ENCODE data around the gene EMX2. TPM values are rescaled to one million over a fixed set of nuclear protein-coding genes. Genes with fewer than 3 reads are reported as not detected.

Gene EMX2
- total RNA-seq, 1 donor from 2014 or later, result 6.1 TPM

DNA sequence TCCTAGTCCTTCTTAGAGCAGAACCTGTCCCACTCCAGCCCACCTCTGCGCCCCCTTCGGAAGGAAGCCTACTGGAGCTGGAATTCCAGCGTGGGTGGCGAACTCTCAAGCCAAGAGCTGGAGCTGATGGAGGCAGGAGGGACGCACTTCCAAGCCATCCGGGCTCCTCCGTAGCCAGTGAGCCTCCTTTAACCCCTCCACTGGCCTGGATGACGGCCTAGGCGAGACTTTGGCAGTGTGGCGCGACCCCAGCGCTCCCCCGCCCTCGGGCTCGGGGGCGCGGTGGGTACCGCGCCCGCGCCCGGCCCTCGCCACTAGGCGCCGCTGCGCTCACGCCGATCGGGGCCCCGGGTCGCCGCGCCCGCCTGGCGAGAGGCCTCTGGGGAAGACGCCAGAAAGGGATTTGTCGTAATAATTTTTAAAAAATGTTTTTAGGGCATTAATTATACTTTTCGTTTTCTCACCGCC lies 5.1 kb upstream of the EMX2 start:
- DNase-seq (ENCODE audit: low read depth), result no peak
- TF ChIP-seq, protein P1, sequence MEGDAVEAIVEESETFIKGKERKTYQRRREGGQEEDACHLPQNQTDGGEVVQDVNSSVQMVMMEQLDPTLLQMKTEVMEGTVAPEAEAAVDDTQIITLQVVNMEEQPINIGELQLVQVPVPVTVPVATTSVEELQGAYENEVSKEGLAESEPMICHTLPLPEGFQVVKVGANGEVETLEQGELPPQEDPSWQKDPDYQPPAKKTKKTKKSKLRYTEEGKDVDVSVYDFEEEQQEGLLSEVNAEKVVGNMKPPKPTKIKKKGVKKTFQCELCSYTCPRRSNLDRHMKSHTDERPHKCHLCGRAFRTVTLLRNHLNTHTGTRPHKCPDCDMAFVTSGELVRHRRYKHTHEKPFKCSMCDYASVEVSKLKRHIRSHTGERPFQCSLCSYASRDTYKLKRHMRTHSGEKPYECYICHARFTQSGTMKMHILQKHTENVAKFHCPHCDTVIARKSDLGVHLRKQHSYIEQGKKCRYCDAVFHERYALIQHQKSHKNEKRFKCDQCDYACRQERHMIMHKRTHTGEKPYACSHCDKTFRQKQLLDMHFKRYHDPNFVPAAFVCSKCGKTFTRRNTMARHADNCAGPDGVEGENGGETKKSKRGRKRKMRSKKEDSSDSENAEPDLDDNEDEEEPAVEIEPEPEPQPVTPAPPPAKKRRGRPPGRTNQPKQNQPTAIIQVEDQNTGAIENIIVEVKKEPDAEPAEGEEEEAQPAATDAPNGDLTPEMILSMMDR (IDR thresholded peaks at IDR 0.05; ENCODE audit: insufficient read depth, low read length, poor library complexity, severe bottlenecking), result peak; percentile 15
- Histone ChIP-seq H3K36me3 (ENCODE audit: control insufficient read depth, insufficient read depth, low read length) (no peaks in the 10 kb centered on the region), H3K27me3 (ENCODE audit: control insufficient read depth, insufficient read depth, low read length) (peaks cover 12% of the 10 kb centered on the region), H3K4me3 (ENCODE audit: low read depth, low read length) (peak overlapping the region; percentile 25)

DNA sequence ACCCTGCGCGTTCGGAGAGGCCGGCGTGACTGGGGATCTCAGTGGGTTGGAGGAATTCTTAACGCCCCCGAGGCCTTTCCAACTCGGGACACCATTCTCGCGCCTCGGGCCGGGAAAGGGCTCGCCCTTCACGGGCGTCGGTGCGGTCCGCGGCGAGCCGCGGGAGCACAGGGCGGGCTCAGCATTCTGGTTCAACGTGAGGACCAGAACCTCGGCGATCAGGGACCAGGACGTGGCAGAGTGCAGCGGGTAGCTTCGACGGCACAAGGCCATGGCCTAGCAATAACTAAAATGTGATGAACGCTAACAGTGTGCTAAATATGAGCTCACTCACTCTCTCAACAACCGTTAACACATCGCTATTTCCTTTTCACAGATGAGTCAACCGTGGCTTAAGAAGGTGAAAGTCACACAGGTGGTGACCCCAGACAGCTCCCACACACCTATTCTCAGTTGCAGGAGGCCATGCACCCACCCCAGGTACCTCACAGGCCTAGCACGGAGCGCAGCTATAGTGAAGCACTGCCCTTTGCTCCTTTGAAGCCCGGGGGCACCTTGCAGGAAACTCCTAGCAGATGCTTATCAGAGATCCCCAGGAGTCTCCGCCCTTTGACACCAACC lies 4.5 kb upstream of the EMX2 start:
- Histone ChIP-seq H3K4me3 (ENCODE audit: low read depth, low read length) (no peak overlapping the region), H3K27me3 (ENCODE audit: control insufficient read depth, insufficient read depth, low read length) (peaks cover 12% of the 10 kb centered on the region), H3K36me3 (ENCODE audit: control insufficient read depth, insufficient read depth, low read length) (no peaks in the 10 kb centered on the region)
- DNase-seq (ENCODE audit: low read depth), result no peak
- TF ChIP-seq, protein P1 (IDR thresholded peaks at IDR 0.05; ENCODE audit: insufficient read depth, low read length, poor library complexity, severe bottlenecking), result no peak

DNA sequence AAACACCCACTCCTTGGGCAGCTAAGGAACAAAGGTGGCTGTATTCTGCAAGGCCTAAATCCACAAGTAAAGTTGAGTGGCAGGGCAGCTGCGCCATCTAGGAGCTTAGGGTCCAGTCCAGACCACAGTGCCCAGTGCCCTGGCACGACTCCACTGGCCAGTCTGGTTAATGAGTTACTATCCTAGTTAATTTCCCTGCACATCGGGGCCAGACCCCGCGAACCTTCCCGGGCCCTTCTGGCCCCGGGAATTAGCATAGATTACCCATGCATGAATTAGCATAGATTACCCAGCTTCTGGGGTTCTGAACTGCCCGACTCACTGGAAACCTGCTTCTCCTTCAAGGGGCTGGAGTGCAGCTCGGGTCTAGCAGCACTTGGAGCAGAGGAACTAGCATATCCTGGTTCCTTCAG lies 3.2 kb upstream of the EMX2 start:
- H3K4me3 ChIP-seq (ENCODE audit: low read depth, low read length), result peak overlapping the region; percentile 22
- TF ChIP-seq, protein P1 (IDR thresholded peaks at IDR 0.05; ENCODE audit: insufficient read depth, low read length, poor library complexity, severe bottlenecking), result no peak
- no peak for DNase-seq (ENCODE audit: low read depth)
- no peaks in the 10 kb centered on the region for H3K36me3 ChIP-seq (ENCODE audit: control insufficient read depth, insufficient read depth, low read length)
- peaks cover 12% of the 10 kb centered on the region for H3K27me3 ChIP-seq (ENCODE audit: control insufficient read depth, insufficient read depth, low read length)

DNA sequence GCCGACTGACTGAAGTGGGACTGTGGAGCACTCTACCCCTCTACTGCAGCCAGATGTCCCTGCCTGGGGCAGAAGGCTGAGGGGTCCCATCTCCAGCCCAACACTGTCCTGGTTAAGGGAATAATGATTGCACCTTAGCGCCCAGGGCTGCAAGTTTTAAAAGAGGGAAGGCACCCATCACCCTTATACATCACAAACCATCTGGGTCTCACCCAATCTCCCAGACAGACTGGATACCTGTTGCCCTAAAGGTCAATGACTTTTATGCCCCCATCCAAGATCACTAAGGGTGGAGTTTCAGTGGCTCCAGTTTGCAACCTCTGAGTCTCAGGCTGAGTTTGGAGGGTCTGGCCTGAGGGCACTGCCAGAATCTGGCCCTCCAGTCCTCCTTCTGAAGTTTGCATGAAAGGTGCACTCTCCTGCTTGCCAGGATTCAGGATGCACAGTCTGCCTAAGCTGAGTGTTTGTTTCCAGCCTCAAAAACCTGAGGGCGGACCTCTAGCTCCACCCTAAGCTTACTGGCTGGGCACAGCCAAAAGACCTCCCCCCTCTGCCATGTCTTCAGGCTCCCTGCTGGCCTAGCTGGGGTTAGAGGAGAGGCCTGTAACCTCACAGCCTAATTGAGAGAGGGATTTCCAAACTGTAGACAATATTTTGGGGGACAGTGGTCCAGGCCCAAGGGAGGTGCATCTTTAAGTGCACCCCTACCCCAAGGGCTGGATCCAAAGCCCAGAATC lies 2.5 kb upstream of the EMX2 start:
- Histone ChIP-seq H3K36me3 (ENCODE audit: control insufficient read depth, insufficient read depth, low read length) (no peaks in the 10 kb centered on the region), H3K4me3 (ENCODE audit: low read depth, low read length) (peak overlapping the region; percentile 86), H3K27me3 (ENCODE audit: control insufficient read depth, insufficient read depth, low read length) (peaks cover 7% of the 10 kb centered on the region)
- no peak for DNase-seq (ENCODE audit: low read depth)
- TF ChIP-seq, protein P1 (IDR thresholded peaks at IDR 0.05; ENCODE audit: insufficient read depth, low read length, poor library complexity, severe bottlenecking), result no peak

DNA sequence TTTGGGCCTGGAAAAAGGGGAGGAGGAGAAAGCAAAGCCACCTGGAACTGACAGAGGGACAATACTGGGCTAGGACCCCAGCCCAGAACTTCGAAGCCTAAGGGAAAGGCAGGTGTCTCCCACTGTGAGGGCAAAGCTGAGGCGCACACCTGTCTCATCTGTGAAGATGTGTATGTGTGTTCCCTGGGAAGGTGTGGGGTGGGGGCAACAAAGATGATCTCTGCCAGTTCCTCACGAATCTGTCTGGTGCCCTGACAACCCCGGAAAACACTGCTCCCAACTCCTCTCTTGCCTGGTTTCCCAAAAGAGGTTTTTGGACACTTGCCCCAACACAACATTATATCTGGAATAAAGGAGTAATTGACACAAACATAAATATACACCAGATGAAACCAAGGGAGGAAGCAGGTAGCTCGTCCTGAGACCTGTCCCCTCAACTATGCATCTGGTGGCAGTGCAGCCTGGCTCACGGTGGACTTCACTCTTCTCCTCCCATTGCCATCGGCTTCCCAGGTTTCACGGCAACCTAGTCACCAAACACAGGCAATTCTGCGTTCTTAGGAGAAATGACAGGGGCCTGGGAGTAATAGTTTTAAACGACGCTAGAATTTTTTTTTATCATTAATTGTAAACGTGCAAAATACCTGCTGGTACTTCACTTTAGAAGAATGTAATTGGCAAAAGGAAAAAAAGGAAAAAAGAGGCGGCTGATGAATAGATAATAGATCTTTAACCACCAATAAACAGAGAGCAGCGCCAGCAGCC lies 1.7 kb upstream of the EMX2 start:
- H3K36me3 ChIP-seq (ENCODE audit: control insufficient read depth, insufficient read depth, low read length), result no peaks in the 10 kb centered on the region
- H3K27me3 ChIP-seq (ENCODE audit: control insufficient read depth, insufficient read depth, low read length), result peaks cover 7% of the 10 kb centered on the region
- TF ChIP-seq, protein P1 (IDR thresholded peaks at IDR 0.05; ENCODE audit: insufficient read depth, low read length, poor library complexity, severe bottlenecking), result no peak
- no peak for DNase-seq (ENCODE audit: low read depth)
- peak overlapping the region; percentile 86 for H3K4me3 ChIP-seq (ENCODE audit: low read depth, low read length)
